ENCODE results near the gene PIP4P1. TPM values are rescaled to one million over a fixed set of nuclear protein-coding genes. Genes with fewer than 3 reads are reported as not detected.

The PIP4P1 gene
- total and polyA plus RNA-seq, 2 of the 8 experiments (the other 6 are each of a cell fraction or from before 2014, with no cell fraction given): 29.5 to 60.0 TPM

DNA sequence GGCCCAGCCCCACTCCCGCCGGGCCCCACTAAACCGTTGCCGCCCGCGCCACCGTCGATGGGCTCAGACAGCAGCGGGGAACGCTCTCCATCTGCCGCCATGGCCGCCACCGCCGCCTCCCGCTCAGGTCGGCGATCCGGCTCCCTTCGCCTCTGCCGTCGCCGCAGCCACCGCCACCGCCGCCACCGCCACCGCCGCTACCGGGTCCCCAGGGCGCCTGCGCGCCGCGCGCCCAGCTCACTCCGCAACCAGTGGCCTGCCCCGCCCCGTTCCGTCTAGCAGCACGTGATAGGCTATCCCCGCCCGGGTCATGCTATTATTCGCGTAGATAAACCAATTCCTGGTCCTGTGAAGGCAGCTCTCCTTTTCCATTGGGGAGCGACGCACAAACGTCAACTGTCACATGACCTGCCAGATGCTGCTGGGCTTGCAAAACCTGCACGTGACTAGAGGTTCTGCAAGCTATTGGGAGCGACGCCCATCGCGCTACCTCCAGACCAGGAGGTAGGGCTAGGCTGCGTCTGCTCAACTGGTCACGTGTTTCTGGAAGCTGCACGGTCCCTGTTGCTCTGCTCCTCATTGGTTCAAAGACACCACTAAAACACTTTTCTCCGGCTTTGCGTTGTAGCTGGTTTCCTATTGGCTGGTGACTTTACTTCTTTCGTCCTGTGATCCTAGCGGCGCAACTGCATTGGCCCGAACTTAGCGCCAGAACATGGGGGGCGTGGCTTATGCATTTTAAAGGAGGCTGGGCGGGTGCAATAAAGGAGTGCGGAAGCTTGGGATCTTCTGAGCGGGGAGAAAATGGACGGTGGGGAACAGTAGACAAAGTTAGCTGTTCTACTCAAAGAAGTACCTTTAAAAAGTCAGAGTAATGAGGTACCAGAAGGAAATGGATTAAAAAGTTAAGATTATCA lies at the start of gene PIP4P1 (continued):
- no peak for TF ChIP-seq CBX5 (IDR thresholded peaks at IDR 0.05; ENCODE audit: low read depth, low read length)
- TF ChIP-seq, protein P1, sequence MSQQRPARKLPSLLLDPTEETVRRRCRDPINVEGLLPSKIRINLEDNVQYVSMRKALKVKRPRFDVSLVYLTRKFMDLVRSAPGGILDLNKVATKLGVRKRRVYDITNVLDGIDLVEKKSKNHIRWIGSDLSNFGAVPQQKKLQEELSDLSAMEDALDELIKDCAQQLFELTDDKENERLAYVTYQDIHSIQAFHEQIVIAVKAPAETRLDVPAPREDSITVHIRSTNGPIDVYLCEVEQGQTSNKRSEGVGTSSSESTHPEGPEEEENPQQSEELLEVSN (IDR thresholded peaks at IDR 0.05): peak; percentile 92
- peak; percentile 80 for TF ChIP-seq TAF1 (IDR thresholded peaks at IDR 0.05; ENCODE audit: low read depth, low read length)
- no peak for TF ChIP-seq RXRA (IDR thresholded peaks at IDR 0.05; ENCODE audit: insufficient read depth, low read depth, low read length)
- no peak for TF ChIP-seq SIRT6 (IDR thresholded peaks at IDR 0.05; ENCODE audit: low read length)
- no peak for TF ChIP-seq CBX8 (IDR thresholded peaks at IDR 0.05; ENCODE audit: borderline replicate concordance, low read depth, low read length)
- TF ChIP-seq SIN3A (conservative IDR thresholded peaks at IDR 0.05 in 1 of 2, IDR thresholded peaks at IDR 0.05 in 1 of 2; ENCODE audit: low read depth in 1 of 2, low read length in 2 of 2): peak in 1 of 2 experiments; percentile 92; a peak in 1 of 4 replicates
- TF ChIP-seq SP2 (IDR thresholded peaks at IDR 0.05; ENCODE audit: low read length): no peak
- no peak for TF ChIP-seq RNF2 (IDR thresholded peaks at IDR 0.05; ENCODE audit: borderline replicate concordance, low read depth, low read length, missing control alignments, poor library complexity, severe bottlenecking)
- no peak for TF ChIP-seq RFX5 (IDR thresholded peaks at IDR 0.05; ENCODE audit: borderline replicate concordance, low read depth, low read length)
- peak; percentile 43 for TF ChIP-seq SAP30 (IDR thresholded peaks at IDR 0.05; ENCODE audit: insufficient read depth, insufficient replicate concordance, low read length)
- peak; percentile 72 for TF ChIP-seq CHD2 (IDR thresholded peaks at IDR 0.05; ENCODE audit: low read length)
- peak; percentile 92 for TF ChIP-seq TBP (IDR thresholded peaks at IDR 0.05; ENCODE audit: low read depth, low read length)
- TF ChIP-seq HDAC6 (IDR thresholded peaks at IDR 0.05; ENCODE audit: low read depth, low read length): no peak
- TF ChIP-seq TEAD4 (IDR thresholded peaks at IDR 0.05; ENCODE audit: low read depth, low read length): no peak
- no peak for TF ChIP-seq ZNF274 (IDR thresholded peaks at IDR 0.05; ENCODE audit: borderline replicate concordance, extremely low read depth, low read length)
- TF ChIP-seq, protein P2, sequence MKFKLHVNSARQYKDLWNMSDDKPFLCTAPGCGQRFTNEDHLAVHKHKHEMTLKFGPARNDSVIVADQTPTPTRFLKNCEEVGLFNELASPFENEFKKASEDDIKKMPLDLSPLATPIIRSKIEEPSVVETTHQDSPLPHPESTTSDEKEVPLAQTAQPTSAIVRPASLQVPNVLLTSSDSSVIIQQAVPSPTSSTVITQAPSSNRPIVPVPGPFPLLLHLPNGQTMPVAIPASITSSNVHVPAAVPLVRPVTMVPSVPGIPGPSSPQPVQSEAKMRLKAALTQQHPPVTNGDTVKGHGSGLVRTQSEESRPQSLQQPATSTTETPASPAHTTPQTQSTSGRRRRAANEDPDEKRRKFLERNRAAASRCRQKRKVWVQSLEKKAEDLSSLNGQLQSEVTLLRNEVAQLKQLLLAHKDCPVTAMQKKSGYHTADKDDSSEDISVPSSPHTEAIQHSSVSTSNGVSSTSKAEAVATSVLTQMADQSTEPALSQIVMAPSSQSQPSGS (IDR thresholded peaks at IDR 0.05; ENCODE audit: low read length): no peak
- TF ChIP-seq CTBP2 (IDR thresholded peaks at IDR 0.05; ENCODE audit: borderline replicate concordance, insufficient read depth, insufficient read length, low read length): no peak
- no peak for TF ChIP-seq CHD1 (IDR thresholded peaks at IDR 0.05; ENCODE audit: low read depth, low read length)
- peak; percentile 95 for TF ChIP-seq PHF8 (conservative IDR thresholded peaks at IDR 0.05; ENCODE audit: low read depth, low read length)
- TF ChIP-seq SUZ12 (IDR thresholded peaks at IDR 0.05; ENCODE audit: low read length): no peak
